ENCODE measurements around the gene EGLN1. TPM values are rescaled to one million over a fixed set of nuclear protein-coding genes. Genes with fewer than 3 reads are reported as not detected.

The EGLN1 gene
- total RNA-seq, 1 experiment from 2014 or later, result 27.1 TPM

DNA sequence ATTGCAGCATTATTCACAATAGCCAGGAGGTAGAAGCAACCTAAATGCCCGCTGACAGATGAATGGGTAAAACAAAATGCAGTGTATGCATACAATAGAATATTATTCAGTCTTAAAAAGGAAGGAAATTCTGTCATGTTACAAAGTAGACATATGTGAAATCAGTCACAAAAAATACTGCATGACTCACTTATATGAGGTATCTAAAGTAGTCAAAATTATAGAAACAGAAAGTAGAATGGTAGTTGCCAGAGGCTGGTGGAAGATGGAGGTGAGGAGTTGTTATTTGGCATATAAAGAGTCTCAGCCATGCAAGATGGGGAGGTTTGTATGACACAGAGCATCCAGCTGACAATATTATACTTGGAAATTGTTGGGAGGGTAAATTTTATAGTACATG, 43.0 kb upstream of the EGLN1 start:
- ATAC-seq, result no peak
- Histone ChIP-seq H3K4me3 (replicated peaks in 1 of 2; ENCODE audit: low read depth in 1 of 2, low read length in 2 of 2) (no peak overlapping the region), H2AFZ (ENCODE audit: low read depth, low read length, poor library complexity, severe bottlenecking) (no peak overlapping the region), H3K4me1 (ENCODE audit: control insufficient read depth in 1 of 2, insufficient read depth in 2 of 2, low read length in 2 of 2) (no peaks in the 10 kb centered on the region), H3K9me3 (ENCODE audit: control insufficient read depth in 1 of 2, insufficient read depth in 1 of 2, low read depth in 1 of 2, low read length in 2 of 2) (no peaks in the 10 kb centered on the region), H3K79me2 (ENCODE audit: insufficient read depth, low read length) (no peaks in the 10 kb centered on the region), H3K9me2 (ENCODE audit: insufficient read depth) (no peaks in the 10 kb centered on the region), H4K20me1 (ENCODE audit: insufficient read depth) (no peaks in the 10 kb centered on the region), H3K27me3 (ENCODE audit: insufficient read depth, low read length) (no peaks in the 10 kb centered on the region), H3K36me3 (ENCODE audit: control insufficient read depth in 1 of 2, insufficient read depth in 2 of 2, low read length in 2 of 2) (no peaks in the 10 kb centered on the region), H3K27ac (ENCODE audit: low read depth, low read length) (no peak overlapping the region), H3K9ac (ENCODE audit: low read length) (no peak overlapping the region), H3K4me2 (ENCODE audit: low read length) (no peak overlapping the region)
- intact Hi-C loops (cut with micrococcal nuclease), result no loop called here
- CTCF ChIA-PET, result no interaction called here
- DNase-seq (ENCODE audit: low read depth, low spot score), result no peak
- POLR2A ChIA-PET, result no interaction called here
- no TSS peak for BruUV-seq (replicated peaks)
- RAD21 ChIA-PET (ENCODE audit: low non-redundant PET in 1 of 2, low total read pairs in 2 of 2, uncharacterized antibody in 2 of 2, unreplicated experiment in 2 of 2), result no interaction called here
- TF ChIP-seq RAD21 (IDR thresholded peaks at IDR 0.05; ENCODE audit: low read depth) (no peak), MAX (IDR thresholded peaks at IDR 0.05) (no peak)

DNA sequence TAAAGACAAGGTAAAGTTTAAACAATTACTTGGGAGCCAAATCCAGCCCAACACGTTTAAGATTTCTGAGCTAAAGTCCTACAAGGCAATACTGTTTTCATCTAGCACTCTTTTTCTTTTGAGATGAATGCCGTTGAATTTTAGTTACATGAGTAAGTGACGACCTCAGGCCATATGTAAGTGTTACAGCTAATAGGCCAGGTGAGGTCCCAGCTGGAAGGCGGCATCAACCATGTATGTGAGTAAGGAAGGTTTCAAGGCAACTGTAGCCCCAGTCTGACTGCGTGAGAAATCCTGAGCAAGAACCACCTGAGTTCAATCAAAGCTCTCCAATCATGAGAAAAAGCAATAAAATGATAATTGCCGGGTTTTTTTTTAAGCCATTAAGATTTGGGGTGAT, 41.5 kb upstream of the EGLN1 start:
- Histone ChIP-seq H3K9me3 (ENCODE audit: control insufficient read depth in 1 of 2, insufficient read depth in 1 of 2, low read depth in 1 of 2, low read length in 2 of 2) (no peaks in the 10 kb centered on the region), H2AFZ (ENCODE audit: low read depth, low read length, poor library complexity, severe bottlenecking) (no peak overlapping the region), H3K9me2 (ENCODE audit: insufficient read depth) (no peaks in the 10 kb centered on the region), H3K27me3 (ENCODE audit: insufficient read depth, low read length) (no peaks in the 10 kb centered on the region), H3K79me2 (ENCODE audit: insufficient read depth, low read length) (no peaks in the 10 kb centered on the region), H3K27ac (ENCODE audit: low read depth, low read length) (no peak overlapping the region), H3K9ac (ENCODE audit: low read length) (no peak overlapping the region), H4K20me1 (ENCODE audit: insufficient read depth) (no peaks in the 10 kb centered on the region), H3K4me3 (replicated peaks in 1 of 2; ENCODE audit: low read depth in 1 of 2, low read length in 2 of 2) (no peak overlapping the region), H3K36me3 (ENCODE audit: control insufficient read depth in 1 of 2, insufficient read depth in 2 of 2, low read length in 2 of 2) (no peaks in the 10 kb centered on the region), H3K4me2 (ENCODE audit: low read length) (no peak overlapping the region), H3K4me1 (ENCODE audit: control insufficient read depth in 1 of 2, insufficient read depth in 2 of 2, low read length in 2 of 2) (no peaks in the 10 kb centered on the region)
- DNase-seq (ENCODE audit: low read depth, low spot score) (no peak), ATAC-seq (no peak)
- no TSS peak for BruUV-seq (replicated peaks)
- intact Hi-C loops (cut with micrococcal nuclease), result no loop called here
- CTCF ChIA-PET, result no interaction called here
- TF ChIP-seq TCF7L2 (IDR thresholded peaks at IDR 0.05; ENCODE audit: borderline replicate concordance, extremely low read depth, insufficient read depth, insufficient read length), result no peak
- TF ChIP-seq ELF1 (IDR thresholded peaks at IDR 0.05; ENCODE audit: borderline replicate concordance, low read depth), result no peak
- TF ChIP-seq POLR2AphosphoS5 (IDR thresholded peaks at IDR 0.05; ENCODE audit: low read depth, low read length), result no peak
- TF ChIP-seq, protein P1, sequence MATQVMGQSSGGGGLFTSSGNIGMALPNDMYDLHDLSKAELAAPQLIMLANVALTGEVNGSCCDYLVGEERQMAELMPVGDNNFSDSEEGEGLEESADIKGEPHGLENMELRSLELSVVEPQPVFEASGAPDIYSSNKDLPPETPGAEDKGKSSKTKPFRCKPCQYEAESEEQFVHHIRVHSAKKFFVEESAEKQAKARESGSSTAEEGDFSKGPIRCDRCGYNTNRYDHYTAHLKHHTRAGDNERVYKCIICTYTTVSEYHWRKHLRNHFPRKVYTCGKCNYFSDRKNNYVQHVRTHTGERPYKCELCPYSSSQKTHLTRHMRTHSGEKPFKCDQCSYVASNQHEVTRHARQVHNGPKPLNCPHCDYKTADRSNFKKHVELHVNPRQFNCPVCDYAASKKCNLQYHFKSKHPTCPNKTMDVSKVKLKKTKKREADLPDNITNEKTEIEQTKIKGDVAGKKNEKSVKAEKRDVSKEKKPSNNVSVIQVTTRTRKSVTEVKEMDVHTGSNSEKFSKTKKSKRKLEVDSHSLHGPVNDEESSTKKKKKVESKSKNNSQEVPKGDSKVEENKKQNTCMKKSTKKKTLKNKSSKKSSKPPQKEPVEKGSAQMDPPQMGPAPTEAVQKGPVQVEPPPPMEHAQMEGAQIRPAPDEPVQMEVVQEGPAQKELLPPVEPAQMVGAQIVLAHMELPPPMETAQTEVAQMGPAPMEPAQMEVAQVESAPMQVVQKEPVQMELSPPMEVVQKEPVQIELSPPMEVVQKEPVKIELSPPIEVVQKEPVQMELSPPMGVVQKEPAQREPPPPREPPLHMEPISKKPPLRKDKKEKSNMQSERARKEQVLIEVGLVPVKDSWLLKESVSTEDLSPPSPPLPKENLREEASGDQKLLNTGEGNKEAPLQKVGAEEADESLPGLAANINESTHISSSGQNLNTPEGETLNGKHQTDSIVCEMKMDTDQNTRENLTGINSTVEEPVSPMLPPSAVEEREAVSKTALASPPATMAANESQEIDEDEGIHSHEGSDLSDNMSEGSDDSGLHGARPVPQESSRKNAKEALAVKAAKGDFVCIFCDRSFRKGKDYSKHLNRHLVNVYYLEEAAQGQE (IDR thresholded peaks at IDR 0.05; ENCODE audit: low read depth), result no peak
- TF ChIP-seq EZH2phosphoT487 (IDR thresholded peaks at IDR 0.05; ENCODE audit: borderline replicate concordance), result no peak
- TF ChIP-seq CTCF (IDR thresholded peaks at IDR 0.05 in 2 of 3, conservative IDR thresholded peaks at IDR 0.05 in 1 of 3; ENCODE audit: borderline replicate concordance in 1 of 3, insufficient read depth in 1 of 3, low read depth in 2 of 3, low read length in 2 of 3), result no peak
- no peak for TF ChIP-seq EGR1 (IDR thresholded peaks at IDR 0.05; ENCODE audit: low read depth)
- TF ChIP-seq SP1 (IDR thresholded peaks at IDR 0.05; ENCODE audit: low read depth), result no peak
- TF ChIP-seq CBX3 (IDR thresholded peaks at IDR 0.05; ENCODE audit: low read depth), result no peak
- TF ChIP-seq JUND (IDR thresholded peaks at IDR 0.05), result no peak
- TF ChIP-seq CEBPB (IDR thresholded peaks at IDR 0.05; ENCODE audit: low read depth), result no peak
- RAD21 ChIA-PET (ENCODE audit: low non-redundant PET in 1 of 2, low total read pairs in 2 of 2, uncharacterized antibody in 2 of 2, unreplicated experiment in 2 of 2), result no interaction called here
- POLR2A ChIA-PET, result no interaction called here

All from HCT116 (cell line).